Measurements from ENCODE around the gene MISP. TPM values are rescaled to one million over a fixed set of nuclear protein-coding genes. Genes with fewer than 3 reads are reported as not detected.
"Not testable (repeated sequence)": the region's sequence is repeated elsewhere in the genome, so short reads cannot be mapped to it uniquely, and the experiment has no call there.

The MISP gene
- total RNA-seq, result 79.4 TPM

GRCh38 chr19:750640-751423, at the start of gene MISP:
MISP (plus strand) TSS chr19:751112; CDS start chr19:756947, 5,835 bp downstream.
- peak; percentile 89 for DNase-seq (ENCODE audit: low spot score)

- not testable (repeated sequence) for DNase-seq (ENCODE audit: low spot score)
Measured at GRCh38 chr19:702847-703246, 48.1 kb upstream of the MISP start.

- DNase-seq (ENCODE audit: low spot score), result no peak
Measured at GRCh38 chr19:703329-703650, 47.6 kb upstream of the MISP start.

- peak; percentile 58 for DNase-seq (ENCODE audit: low spot score)
Measured at GRCh38 chr19:703651-704446, 47.1 kb upstream of the MISP start.

GRCh38 chr19:704447-704741, 46.5 kb upstream of the MISP start:
- no peak for DNase-seq (ENCODE audit: low spot score)

- no peak for DNase-seq (ENCODE audit: low spot score)
Measured at GRCh38 chr19:708154-709143, 42.5 kb upstream of the MISP start, which contains the start of gene PALM. PALM (plus strand) TSS chr19:708935; CDS start chr19:709147, 212 bp downstream.

- DNase-seq (ENCODE audit: low spot score), result no peak
Measured at GRCh38 chr19:709196-709964, 41.5 kb upstream of the MISP start.

- no peak for DNase-seq (ENCODE audit: low spot score)
Measured at GRCh38 chr19:709965-710571, 40.8 kb upstream of the MISP start.

GRCh38 chr19:710767-711166, 40.1 kb upstream of the MISP start:
- DNase-seq (ENCODE audit: low spot score), result no peak

GRCh38 chr19:711254-711653, 39.7 kb upstream of the MISP start:
- no peak for DNase-seq (ENCODE audit: low spot score)

GRCh38 chr19:715347-715746, 35.6 kb upstream of the MISP start:
- DNase-seq (ENCODE audit: low spot score), result no peak

- DNase-seq (ENCODE audit: low spot score), result no peak
Measured at GRCh38 chr19:718251-718951, 32.5 kb upstream of the MISP start.

GRCh38 chr19:718991-719512, 31.9 kb upstream of the MISP start:
- DNase-seq (ENCODE audit: low spot score), result no peak

GRCh38 chr19:719636-720344, 31.1 kb upstream of the MISP start:
- no peak for DNase-seq (ENCODE audit: low spot score)

GRCh38 chr19:720345-721160, 30.4 kb upstream of the MISP start:
- no peak for DNase-seq (ENCODE audit: low spot score)

- DNase-seq (ENCODE audit: low spot score), result no peak
Measured at GRCh38 chr19:722553-723101, 28.3 kb upstream of the MISP start.

GRCh38 chr19:723247-723646, 27.7 kb upstream of the MISP start:
- DNase-seq (ENCODE audit: low spot score), result no peak

- DNase-seq (ENCODE audit: low spot score), result no peak
Measured at GRCh38 chr19:723714-724113, 27.2 kb upstream of the MISP start.
